GM12878 (cell line): ENCODE data around the gene CABYR. TPM values are rescaled to one million over a fixed set of nuclear protein-coding genes. Genes with fewer than 3 reads are reported as not detected.

Source experiments
- ATAC-seq: fragments of 200-7000 bp; cut with Tn5 transposase; 3 replicates; pipeline ENCODE4 v1.9.1; 2020; ENCODE audit warnings: mild to moderate bottlenecking, moderate library complexity
- BruUV-seq: library from RNA; stranded (reverse); fragments of 400-500 nt; replicated peaks from 2 replicates; lab custom pipeline; 2021; lab: Mats Ljungman, UMichigan
- CTCF ChIA-PET: fragments of 300-600 bp; sonication (Branson Sonifier 250); formaldehyde crosslinking; extraction: SDS; loops from one replicate; lab custom pipeline; 2021; ENCODE audit warnings: inconsistent platforms; lab: Yijun Ruan, JAX
- POLR2A ChIA-PET: fragments of 350-600 bp; formaldehyde crosslinking; extraction: SDS; loops from one replicate; lab custom pipeline; 2021; ENCODE audit warnings: inconsistent platforms; lab: Charles Lee
- RAD21 ChIA-PET: fragments of 300-600 bp; sonication (Branson Sonifier 250); formaldehyde crosslinking; loops from one replicate; lab custom pipeline; 2023; ENCODE audit warnings: antibody characterized with exemption; ENCODE audit not compliant: unreplicated experiment; lab: Charles Lee
- SMC1A ChIA-PET: fragments of 300-600 bp; sonication (Branson Sonifier 250); formaldehyde crosslinking; loops from one replicate; lab custom pipeline; 2023; ENCODE audit not compliant: unreplicated experiment, uncharacterized antibody; lab: Charles Lee
- DNase-seq: peaks from one replicate; pipeline ENCODE4 v3.0.0-alpha.2; 2011; ENCODE audit warnings: low read depth, low spot score
- FAIRE-seq: peaks from 3 replicates; lab custom pipeline; 2011; peaks lifted over from hg19 to GRCh38; lab: Jason Lieb, UNC
- H2AFZ ChIP-seq: 2 replicates; pipeline ENCODE4 v1.6.0; 2011; ENCODE audit warnings: low read depth, low read length, control low read depth; ENCODE audit not compliant: control insufficient read depth
- H3K27ac ChIP-seq: 2 replicates; pipeline ENCODE4 v1.5.1; 2011; ENCODE audit warnings: control low read depth; ENCODE audit not compliant: control insufficient read depth, insufficient read depth
- H3K27me3 ChIP-seq, 2 experiments: replicated peaks in 1 of 2; 2 replicates each; pipeline versions ENCODE4 v1.6.0 to v1.6.1; 2011; ENCODE audit warnings: low read length in 1 of 2; ENCODE audit not compliant: control insufficient read depth in 2 of 2, insufficient read depth in 2 of 2
- H3K36me3 ChIP-seq, 2 experiments: 2 replicates each; pipeline ENCODE4 v1.5.1; 2011; ENCODE audit warnings: low read length in 1 of 2; ENCODE audit not compliant: control insufficient read depth in 2 of 2, insufficient read depth in 2 of 2
- H3K4me1 ChIP-seq: 2 replicates; pipeline ENCODE4 v1.6.1; 2011; ENCODE audit warnings: mild to moderate bottlenecking, low read length, moderate library complexity, mixed read lengths; ENCODE audit not compliant: control insufficient read depth, insufficient read depth
- H3K4me2 ChIP-seq: 2 replicates; pipeline ENCODE4 v1.6.0; 2011; ENCODE audit warnings: control low read depth; ENCODE audit not compliant: control insufficient read depth, insufficient read depth
- H3K4me3 ChIP-seq: fragments of 200-600 bp; sonication (generic); 2 replicates; pipeline ENCODE4 v1.5.1; 2016
- H3K79me2 ChIP-seq: 2 replicates; pipeline ENCODE4 v1.6.0; 2011; ENCODE audit warnings: low read length; ENCODE audit not compliant: control insufficient read depth, insufficient read depth
- H3K9ac ChIP-seq: 2 replicates; pipeline ENCODE4 v1.8.0; 2011; ENCODE audit warnings: low read length, control low read depth, mixed read lengths; ENCODE audit not compliant: control insufficient read depth, insufficient read depth
- H3K9me3 ChIP-seq: replicated peaks from 3 replicates; pipeline ENCODE4 v1.5.1; 2011; ENCODE audit warnings: mild to moderate bottlenecking, low read length; ENCODE audit not compliant: control insufficient read depth, insufficient read depth
- H4K20me1 ChIP-seq: 2 replicates; pipeline ENCODE4 v1.6.0; 2011; ENCODE audit not compliant: control insufficient read depth, insufficient read depth
- BCL11A ChIP-seq: IDR thresholded peaks from 2 replicates; pipeline ENCODE4 v1.6.1; 2011; ENCODE audit warnings: low read depth, low read length
- CBX3 ChIP-seq: fragments of 200-600 bp; sonication (generic); IDR thresholded peaks from 2 replicates; pipeline ENCODE4 v1.6.1; 2016; ENCODE audit warnings: low read depth, borderline replicate concordance
- CHD1 ChIP-seq: IDR thresholded peaks from 2 replicates; pipeline ENCODE4 v1.6.1; 2012; ENCODE audit warnings: low read depth, low read length, improper control_type of control experiment
- DPF2 ChIP-seq: fragments of 450-650 bp; IDR thresholded peaks from 2 replicates; pipeline ENCODE4 v1.6.1; 2017; ENCODE audit warnings: mild to moderate bottlenecking
- EGR1 ChIP-seq, 2 experiments: IDR thresholded peaks; 1 replicate in 1 of 2; 2 replicates in 1 of 2; pipeline ENCODE4 v1.6.1; 2011 to 2012; ENCODE audit warnings: low read depth in 2 of 2, low read length in 2 of 2, borderline replicate concordance in 1 of 2, mild to moderate bottlenecking in 1 of 2, moderate library complexity in 1 of 2
- FOXK2 ChIP-seq: fragments of 450-650 bp; IDR thresholded peaks from 2 replicates; pipeline ENCODE4 v1.6.1; 2017; ENCODE audit warnings: mild to moderate bottlenecking, moderate library complexity
- NBN ChIP-seq: fragments of 450-650 bp; IDR thresholded peaks from 2 replicates; pipeline ENCODE4 v1.6.1; 2016
- PAX5 ChIP-seq: IDR thresholded peaks from 2 replicates; pipeline ENCODE4 v1.6.1; 2011; ENCODE audit warnings: low read depth, low read length, borderline replicate concordance
- RAD21 ChIP-seq: IDR thresholded peaks from 2 replicates; pipeline ENCODE4 v1.6.1; 2011; ENCODE audit warnings: mild to moderate bottlenecking, low read depth, low read length, moderate library complexity; ENCODE audit not compliant: insufficient read depth
- RCOR1 ChIP-seq: conservative IDR thresholded peaks from 2 replicates; pipeline ENCODE4 v1.6.1; 2012; ENCODE audit warnings: low read depth, low read length, improper control_type of control experiment
- SIN3A ChIP-seq: IDR thresholded peaks from 2 replicates; pipeline ENCODE4 v1.6.1; 2012; ENCODE audit warnings: low read depth, low read length, improper control_type of control experiment
- SIX5 ChIP-seq: IDR thresholded peaks from 2 replicates; pipeline ENCODE4 v1.6.1; 2011; ENCODE audit warnings: mild to moderate bottlenecking, low read depth, low read length, moderate library complexity; ENCODE audit not compliant: severe bottlenecking
- SREBF2 ChIP-seq: IDR thresholded peaks from 2 replicates; pipeline ENCODE4 v1.6.1; 2012; ENCODE audit warnings: mild to moderate bottlenecking, low read length
- YY1 ChIP-seq: IDR thresholded peaks from 2 replicates; pipeline ENCODE4 v1.6.1; 2011; ENCODE audit warnings: low read depth, mild to moderate bottlenecking, low read length
- ZNF384 ChIP-seq: IDR thresholded peaks from 2 replicates; pipeline ENCODE4 v1.6.1; 2012; ENCODE audit warnings: low read depth, mild to moderate bottlenecking, low read length, improper control_type of control experiment, borderline replicate concordance
- WGBS: methylation state at CpG from one replicate; pipeline ENCODE4 v1.1.6; 2016; ENCODE audit warnings: low lambda C conversion rate; ENCODE audit not compliant: insufficient replicate concordance, insufficient coverage; ENCODE audit errors: missing lambda C conversion rate; 5-methylcytosine and 5-hydroxymethylcytosine counted together
- in situ Hi-C: fragments of 300-500 bp; cut with MboI; formaldehyde crosslinking; loops from 9 replicates; pipeline ENCODE4 v1.14.3; 2018; ENCODE audit warnings: mixed read lengths
- intact Hi-C: fragments of 100-400 bp; cut with micrococcal nuclease; formaldehyde crosslinking; loops from one replicate; pipeline ENCODE4 v1.14.2; 2022; ENCODE audit not compliant: unreplicated experiment
- polyA plus RNA-seq, 11 experiments: library from polyadenylated mRNA; depleted of rRNA in 4 of 11; unstranded in 6 of 11; stranded (reverse) in 5 of 11; fragments of >200 nt; fragmentation: Nextera tagmentation in 4 of 11; fragmentation: Illumina TruSeq in 1 of 11; extraction: Ambion mirVana in 4 of 11; extraction: Trizol in 1 of 11; gene quantifications; 1 replicate in 1 of 11; 2 replicates in 10 of 11; pipeline versions ENCODE4 v1.2.1 to v1.2.3, GENCODE V29; 2011 to 2016; ENCODE audit warnings: inconsistent platforms in 2 of 11, missing spikeins in 2 of 11, low read depth in 1 of 11
- total RNA-seq, 4 experiments: library from RNA; depleted of rRNA in 3 of 4; stranded (reverse); fragments of >200 nt in 3 of 4; fragmentation: Illumina TruSeq in 1 of 4; extraction: Trizol in 1 of 4; gene quantifications; 2 replicates each; pipeline versions ENCODE4 v1.2.1 to v1.2.3, GENCODE V29; 2013 to 2021
- TF ChIP-seq, protein P1 (sequence below): fragments of 450-650 bp; IDR thresholded peaks from 2 replicates; pipeline ENCODE4 v1.6.1; 2017; ENCODE audit warnings: mild to moderate bottlenecking, low read depth, inconsistent platforms; ENCODE audit not compliant: poor library complexity, severe bottlenecking
- TF ChIP-seq, protein P2 (sequence below): IDR thresholded peaks from 2 replicates; pipeline ENCODE4 v1.6.1; 2012; ENCODE audit warnings: low read depth, low read length, improper control_type of control experiment

CABYR gene
- total and polyA plus RNA-seq, 10 of the 15 experiments (the other 5 are each of a cell fraction or from before 2014, with no cell fraction given): 0.29 to 2.8 (median 1.7) TPM

DNA sequence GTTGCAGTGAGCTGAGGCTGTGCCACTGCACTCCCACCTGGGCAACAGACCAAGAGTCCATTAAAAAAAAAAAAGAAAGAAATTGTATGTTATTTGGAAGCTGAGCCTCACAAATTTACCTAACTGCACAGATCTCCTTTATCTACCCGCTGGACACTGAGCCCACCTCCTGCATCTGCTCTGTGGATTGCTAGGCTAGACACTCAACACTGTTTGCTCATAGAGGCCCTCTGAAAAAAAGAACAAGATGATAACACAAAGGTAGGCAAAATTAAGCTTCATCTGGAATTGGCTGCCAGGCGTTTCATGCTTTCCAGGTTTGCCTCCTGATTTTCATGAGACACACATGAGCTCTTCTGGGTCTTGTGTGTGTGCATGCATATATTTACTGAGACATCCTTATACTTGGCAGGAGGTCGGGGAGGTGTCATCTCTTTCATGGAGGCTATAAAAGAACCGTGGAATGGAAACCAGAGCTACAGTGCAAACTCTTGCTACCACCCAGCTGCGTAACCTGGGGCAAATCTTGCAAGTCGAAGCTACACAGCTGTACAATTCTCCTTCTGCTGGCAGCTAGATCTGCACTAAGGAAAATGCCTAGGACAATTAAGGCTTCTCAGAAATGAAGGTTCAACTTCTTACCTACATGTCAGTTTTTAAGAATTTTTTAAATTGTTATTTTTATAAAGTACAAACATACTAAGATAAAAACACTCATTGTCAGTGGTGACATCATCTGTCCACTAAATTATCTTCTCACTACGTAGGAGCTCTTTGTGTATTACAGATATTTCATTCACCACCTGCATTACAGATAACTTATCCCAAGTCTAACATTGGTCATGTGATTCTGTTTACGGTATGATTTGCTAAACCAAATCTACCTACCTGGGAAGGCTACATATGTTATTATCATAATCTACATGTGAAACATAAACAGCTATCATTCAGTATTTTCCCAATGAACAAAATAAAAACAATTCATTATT, 63.1 kb downstream of the CABYR start:
- Histone ChIP-seq H3K79me2 (no peaks in the 10 kb centered on the region), H3K27me3 (peaks cover 0 to 3% of the 10 kb centered on the region in 2 experiments; a peak in 3 of 4 replicates), H4K20me1 (no peaks in the 10 kb centered on the region), H3K4me3 (no peak overlapping the region), H3K4me2 (no peak overlapping the region), H3K4me1 (no peaks in the 10 kb centered on the region), H3K9ac (no peak overlapping the region), H3K36me3 (no peaks in the 10 kb centered on the region), H3K27ac (no peak overlapping the region), H2AFZ (no peak overlapping the region), H3K9me3 (no peaks in the 10 kb centered on the region)
- no TSS peak for BruUV-seq
- DNase-seq (no peak), ATAC-seq (no peak), FAIRE-seq (no peak)
- POLR2A ChIA-PET: interaction anchor here (0.6 kb wide), 1 partner anchor 9 kb away, joined by 3 read pairs; no protein-coding TSS in a partner anchor
- SMC1A ChIA-PET: interaction anchor here (0.6 to 1.2 kb wide), 6 partner anchors 8 to 525 kb away, joined by 3 to 5 read pairs (median 3); no protein-coding TSS in a partner anchor
- 55% methylated on average over 8 of the region's 8 CpGs for WGBS
- RAD21 ChIA-PET: interaction anchor here (1.2 kb wide), 1 partner anchor 13 kb away, joined by 3 read pairs; no protein-coding TSS in a partner anchor
- CTCF ChIA-PET: interaction anchor here (0.8 to 0.9 kb wide), 2 partner anchors 25 to 287 kb away, joined by 3 to 5 read pairs; no protein-coding TSS in a partner anchor
- intact Hi-C loops: no loop called here
- in situ Hi-C loops: no loop called here
- no peak for TF ChIP-seq PAX5
- TF ChIP-seq, protein P1, sequence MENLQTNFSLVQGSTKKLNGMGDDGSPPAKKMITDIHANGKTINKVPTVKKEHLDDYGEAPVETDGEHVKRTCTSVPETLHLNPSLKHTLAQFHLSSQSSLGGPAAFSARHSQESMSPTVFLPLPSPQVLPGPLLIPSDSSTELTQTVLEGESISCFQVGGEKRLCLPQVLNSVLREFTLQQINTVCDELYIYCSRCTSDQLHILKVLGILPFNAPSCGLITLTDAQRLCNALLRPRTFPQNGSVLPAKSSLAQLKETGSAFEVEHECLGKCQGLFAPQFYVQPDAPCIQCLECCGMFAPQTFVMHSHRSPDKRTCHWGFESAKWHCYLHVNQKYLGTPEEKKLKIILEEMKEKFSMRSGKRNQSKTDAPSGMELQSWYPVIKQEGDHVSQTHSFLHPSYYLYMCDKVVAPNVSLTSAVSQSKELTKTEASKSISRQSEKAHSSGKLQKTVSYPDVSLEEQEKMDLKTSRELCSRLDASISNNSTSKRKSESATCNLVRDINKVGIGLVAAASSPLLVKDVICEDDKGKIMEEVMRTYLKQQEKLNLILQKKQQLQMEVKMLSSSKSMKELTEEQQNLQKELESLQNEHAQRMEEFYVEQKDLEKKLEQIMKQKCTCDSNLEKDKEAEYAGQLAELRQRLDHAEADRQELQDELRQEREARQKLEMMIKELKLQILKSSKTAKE: no peak
- TF ChIP-seq YY1: no peak
- TF ChIP-seq SREBF2: no peak
- no peak for TF ChIP-seq BCL11A
- no peak for TF ChIP-seq SIN3A
- TF ChIP-seq NBN: no peak
- no peak for TF ChIP-seq CHD1
- no peak for TF ChIP-seq SIX5
- no peak for TF ChIP-seq ZNF384
- no peak for TF ChIP-seq DPF2
- no peak for TF ChIP-seq FOXK2
- no peak for TF ChIP-seq CBX3
- no peak for TF ChIP-seq EGR1 (IDR thresholded peaks at IDR 0.05; ENCODE audit: borderline replicate concordance in 1 of 2, low read depth in 2 of 2, low read length in 2 of 2)
- no peak for TF ChIP-seq RAD21
- TF ChIP-seq, protein P2, sequence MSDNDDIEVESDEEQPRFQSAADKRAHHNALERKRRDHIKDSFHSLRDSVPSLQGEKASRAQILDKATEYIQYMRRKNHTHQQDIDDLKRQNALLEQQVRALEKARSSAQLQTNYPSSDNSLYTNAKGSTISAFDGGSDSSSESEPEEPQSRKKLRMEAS: no peak
- TF ChIP-seq RCOR1: no peak
